WTC11 (cell line): Measurements from ENCODE around the gene MAP3K10. TPM values are rescaled to one million over a fixed set of nuclear protein-coding genes. Genes with fewer than 3 reads are reported as not detected.

Experiments used
- ATAC-seq: fragments of 200-7000 bp; cut with Tn5 transposase; 2 replicates; pipeline ENCODE4 v1.10.0; 2021; ENCODE audit warnings: mild to moderate bottlenecking, moderate library complexity
- CTCF ChIA-PET: fragments of 300-600 bp; sonication (Branson Sonifier 250); formaldehyde crosslinking; loops from one replicate; lab custom pipeline; 2021; ENCODE audit warnings: antibody characterized with exemption; lab: Charles Lee
- POLR2A ChIA-PET: fragments of 350-600 bp; sonication (Branson Sonifier 250); formaldehyde crosslinking; loops from one replicate; lab custom pipeline; 2021; ENCODE audit warnings: antibody characterized with exemption; lab: Charles Lee
- DNase-seq: peaks from one replicate; pipeline ENCODE4 v3.0.0; 2021; ENCODE audit warnings: low spot score
- H3K27ac Mint-ChIP-seq: 2 replicates; pipeline ENCODE4 v1.8.0; 2021; ENCODE audit warnings: mixed read lengths
- H3K27me3 Mint-ChIP-seq: 2 replicates; pipeline ENCODE4 v1.8.0; 2021; ENCODE audit warnings: low read depth, mild to moderate bottlenecking, moderate library complexity, mixed read lengths
- H3K36me3 Mint-ChIP-seq: 2 replicates; pipeline ENCODE4 v1.8.0; 2021; ENCODE audit warnings: mixed read lengths
- H3K4me1 Mint-ChIP-seq: 2 replicates; pipeline ENCODE4 v1.8.0; 2022; ENCODE audit warnings: mixed read lengths
- H3K4me3 Mint-ChIP-seq: 2 replicates; pipeline ENCODE4 v1.8.0; 2021; ENCODE audit warnings: mild to moderate bottlenecking, moderate library complexity, mixed read lengths
- H3K9me3 Mint-ChIP-seq: 2 replicates; pipeline ENCODE4 v1.8.0; 2021; ENCODE audit warnings: mixed read lengths
- CDX4 ChIP-seq: fragments of 250-450 bp; sonication (Bioruptor Pico); IDR thresholded peaks from 2 replicates; pipeline ENCODE4 v1.9.0; 2021; ENCODE audit warnings: moderate library complexity, mild to moderate bottlenecking, inconsistent platforms, borderline replicate concordance
- CREB1 ChIP-seq: sonication (generic); formaldehyde crosslinking; IDR thresholded peaks from 2 replicates; pipeline ENCODE4 v1.8.0; 2023; ENCODE audit warnings: mild to moderate bottlenecking, missing genetic modification reagents
- CREM ChIP-seq: sonication (generic); formaldehyde crosslinking; IDR thresholded peaks from 2 replicates; pipeline ENCODE4 v1.8.1; 2022; ENCODE audit warnings: mild to moderate bottlenecking, missing genetic modification reagents, moderate library complexity
- E2F1 ChIP-seq: sonication (generic); formaldehyde crosslinking; IDR thresholded peaks from 2 replicates; pipeline ENCODE4 v1.8.0; 2022; ENCODE audit warnings: mild to moderate bottlenecking, missing genetic modification reagents
- ELF4 ChIP-seq: sonication (generic); formaldehyde crosslinking; IDR thresholded peaks from 2 replicates; pipeline ENCODE4 v1.8.1; 2022; ENCODE audit warnings: low read depth, mild to moderate bottlenecking, moderate library complexity, missing genetic modification reagents
- ERG ChIP-seq: fragments of 250-450 bp; sonication (Bioruptor Pico); IDR thresholded peaks from 2 replicates; pipeline ENCODE4 v1.8.0; 2021; ENCODE audit warnings: mild to moderate bottlenecking
- ETV6 ChIP-seq: sonication (generic); formaldehyde crosslinking; IDR thresholded peaks from 2 replicates; pipeline ENCODE4 v1.8.1; 2022; ENCODE audit warnings: mild to moderate bottlenecking, missing genetic modification reagents
- JUN ChIP-seq: sonication (generic); formaldehyde crosslinking; IDR thresholded peaks from 2 replicates; pipeline ENCODE4 v1.8.0; 2023; ENCODE audit warnings: mild to moderate bottlenecking, missing genetic modification reagents
- MAX ChIP-seq: sonication (generic); formaldehyde crosslinking; IDR thresholded peaks from 2 replicates; pipeline ENCODE4 v1.8.0; 2022; ENCODE audit warnings: mild to moderate bottlenecking, missing genetic modification reagents
- MLX ChIP-seq: sonication (generic); formaldehyde crosslinking; IDR thresholded peaks from 2 replicates; pipeline ENCODE4 v1.8.1; 2023; ENCODE audit warnings: mild to moderate bottlenecking, missing genetic modification reagents, moderate library complexity
- NR1H2 ChIP-seq: sonication (generic); formaldehyde crosslinking; IDR thresholded peaks from 2 replicates; pipeline ENCODE4 v1.9.0; 2021; ENCODE audit warnings: mild to moderate bottlenecking, moderate library complexity, missing genetic modification reagents
- OVOL2 ChIP-seq: fragments of 250-450 bp; sonication (Bioruptor Pico); IDR thresholded peaks from 2 replicates; pipeline ENCODE4 v1.9.0; 2021; ENCODE audit warnings: mild to moderate bottlenecking, borderline replicate concordance
- SP1 ChIP-seq: sonication (generic); formaldehyde crosslinking; conservative IDR thresholded peaks from 2 replicates; pipeline ENCODE4 v1.8.1; 2022; ENCODE audit warnings: missing genetic modification reagents
- ZBTB21 ChIP-seq: sonication (generic); formaldehyde crosslinking; IDR thresholded peaks from 2 replicates; pipeline ENCODE4 v1.8.1; 2023; ENCODE audit warnings: mild to moderate bottlenecking, missing genetic modification reagents, borderline replicate concordance
- total RNA-seq: library from RNA; stranded (reverse); gene quantifications from 3 replicates; pipeline ENCODE4 v1.2.3, GENCODE V29; 2021

The MAP3K10 gene
- total RNA-seq, 1 experiment from 2014 or later: 23.5 TPM

GRCh38 chr19:40190891-40191835 is at the start of gene MAP3K10 (continued):
- peak; percentile 86; the same call in 1 of the 2 replicates for TF ChIP-seq CREM (CRISPR knock-in tag)
- no peak for TF ChIP-seq MLX
- TF ChIP-seq OVOL2: no peak
- no peak for TF ChIP-seq CDX4
- TF ChIP-seq MAX: peak; percentile 37; the same call in 1 of the 2 replicates
- no peak for TF ChIP-seq ETV6
- TF ChIP-seq E2F1: no peak
- TF ChIP-seq SP1 (CRISPR knock-in tag): peak; percentile 49

GRCh38 chr19:40141551-40141950 is 49.7 kb upstream of the MAP3K10 start:
- no peak for ATAC-seq
- H3K4me1 Mint-ChIP-seq: 0 out of 2 replicates have a peak, but pooled peaks cover 5% of the 10 kb centered on the region

GRCh38 chr19:40143612-40144011 is 47.6 kb upstream of the MAP3K10 start:
- no peaks in the 10 kb centered on the region; the same call in 1 of the 2 replicates for H3K36me3 Mint-ChIP-seq
- ChIA-PET POLR2A (interaction anchor here (0.6 kb wide), 1 partner anchor 141 kb away, joined by 3 read pairs; no protein-coding TSS in a partner anchor), CTCF (interaction anchor here (0.6 to 2.4 kb wide), 6 partner anchors 21 to 1168 kb away, joined by 4 to 18 read pairs (median 6); partner anchors contain the start of gene TTC9B)
- no peak overlapping the region for H3K4me3 Mint-ChIP-seq
- ATAC-seq: no peak
- no peak for TF ChIP-seq CREB1
- no peak overlapping the region for H3K27ac Mint-ChIP-seq
- no peak for DNase-seq
- H3K27me3 Mint-ChIP-seq: no peaks in the 10 kb centered on the region; the same call in 1 of the 2 replicates
- H3K4me1 Mint-ChIP-seq: 0 out of 2 replicates have a peak, but pooled peaks cover 5% of the 10 kb centered on the region
- H3K9me3 Mint-ChIP-seq: peaks cover 8% of the 10 kb centered on the region

More at GRCh38 chr19:40141551-40141950, 49.7 kb upstream of the MAP3K10 start:
- Mint-ChIP-seq H3K9me3 (peaks cover 17% of the 10 kb centered on the region), H3K27ac (no peak overlapping the region), H3K36me3 (no peaks in the 10 kb centered on the region; the same call in 1 of the 2 replicates), H3K4me3 (no peak overlapping the region), H3K27me3 (peaks cover 2% of the 10 kb centered on the region; the same call in 1 of the 2 replicates)
- no peak for DNase-seq
- ChIA-PET POLR2A (no interaction called here), CTCF (interaction anchor here (3.5 to 4.2 kb wide), 2 partner anchors 23 to 76 kb away, joined by 32 to 44 read pairs; partner anchors contain the start of gene TTC9B)
- TF ChIP-seq ZBTB21 (CRISPR knock-in tag) (no peak), NR1H2 (no peak), ERG (CRISPR knock-in tag) (no peak), JUN (CRISPR knock-in tag) (no peak)

GRCh38 chr19:40144151-40144550 is 47.1 kb upstream of the MAP3K10 start:
- H3K27me3 Mint-ChIP-seq: no peaks in the 10 kb centered on the region; the same call in 1 of the 2 replicates
- ChIA-PET CTCF (interaction anchor here (1.5 to 2.4 kb wide), 2 partner anchors 21 to 73 kb away, joined by 10 to 18 read pairs; partner anchors contain the start of gene TTC9B), POLR2A (no interaction called here)
- 0 out of 2 replicates have a peak, but pooled peaks cover 5% of the 10 kb centered on the region for H3K4me1 Mint-ChIP-seq
- no peak overlapping the region for H3K27ac Mint-ChIP-seq
- no peak for TF ChIP-seq ELF4 (CRISPR knock-in tag)
- no peak for DNase-seq
- H3K4me3 Mint-ChIP-seq: no peak overlapping the region
- 0 out of 2 replicates have a peak, but pooled peaks cover 3% of the 10 kb centered on the region for H3K9me3 Mint-ChIP-seq
- no peaks in the 10 kb centered on the region; the same call in 1 of the 2 replicates for H3K36me3 Mint-ChIP-seq
- ATAC-seq: no peak
